ENCODE results near the gene KLF7.

Gene KLF7

GRCh38 chr2:207072571-207072970 is 93.2 kb downstream of the KLF7 start:
- Histone ChIP-seq H3K4me3 (no peak overlapping the region), H3K27me3 (no peaks in the 10 kb centered on the region), H3K36me3 (peaks cover 0 to 4% (median 0%) of the 10 kb centered on the region in 3 donors), H3K4me1 (peaks cover 0 to 25% (median 6%) of the 10 kb centered on the region in 4 donors), H3K27ac (no peak overlapping the region), H3K9me3 (no peaks in the 10 kb centered on the region)
- DNase-seq: no peak
- TF ChIP-seq, protein P1, sequence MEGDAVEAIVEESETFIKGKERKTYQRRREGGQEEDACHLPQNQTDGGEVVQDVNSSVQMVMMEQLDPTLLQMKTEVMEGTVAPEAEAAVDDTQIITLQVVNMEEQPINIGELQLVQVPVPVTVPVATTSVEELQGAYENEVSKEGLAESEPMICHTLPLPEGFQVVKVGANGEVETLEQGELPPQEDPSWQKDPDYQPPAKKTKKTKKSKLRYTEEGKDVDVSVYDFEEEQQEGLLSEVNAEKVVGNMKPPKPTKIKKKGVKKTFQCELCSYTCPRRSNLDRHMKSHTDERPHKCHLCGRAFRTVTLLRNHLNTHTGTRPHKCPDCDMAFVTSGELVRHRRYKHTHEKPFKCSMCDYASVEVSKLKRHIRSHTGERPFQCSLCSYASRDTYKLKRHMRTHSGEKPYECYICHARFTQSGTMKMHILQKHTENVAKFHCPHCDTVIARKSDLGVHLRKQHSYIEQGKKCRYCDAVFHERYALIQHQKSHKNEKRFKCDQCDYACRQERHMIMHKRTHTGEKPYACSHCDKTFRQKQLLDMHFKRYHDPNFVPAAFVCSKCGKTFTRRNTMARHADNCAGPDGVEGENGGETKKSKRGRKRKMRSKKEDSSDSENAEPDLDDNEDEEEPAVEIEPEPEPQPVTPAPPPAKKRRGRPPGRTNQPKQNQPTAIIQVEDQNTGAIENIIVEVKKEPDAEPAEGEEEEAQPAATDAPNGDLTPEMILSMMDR (IDR thresholded peaks at IDR 0.05): no peak
- intact Hi-C loops (cut with DNase I; ENCODE audit: low total_unique reads): no loop called here

DNA sequence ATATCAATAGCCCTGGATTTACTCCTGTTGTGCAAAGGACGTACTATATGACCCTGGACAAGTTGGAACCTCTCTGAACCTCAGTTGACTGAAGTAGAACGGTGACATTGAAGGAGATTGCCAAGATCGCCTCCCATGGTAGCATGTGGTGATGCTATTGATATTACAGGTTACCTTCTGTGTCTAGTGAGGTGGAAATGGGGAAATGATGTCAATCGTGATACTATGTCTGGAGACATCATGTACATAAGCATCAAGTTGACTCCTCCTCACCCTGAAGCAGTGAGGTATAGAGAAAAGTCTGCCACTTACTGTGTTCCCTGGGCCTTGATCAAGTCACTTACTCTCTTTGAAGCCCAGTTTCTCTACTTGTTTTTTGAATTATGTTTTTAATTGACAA is 93.9 kb downstream of the KLF7 start:
- intact Hi-C loops (cut with DNase I; ENCODE audit: low total_unique reads): no loop called here
- no peak for DNase-seq
- Histone ChIP-seq H3K4me1 (peaks cover 0 to 27% (median 8%) of the 10 kb centered on the region in 4 donors), H3K36me3 (no peaks in the 10 kb centered on the region), H3K4me3 (no peak overlapping the region), H3K27ac (no peak overlapping the region), H3K9me3 (no peaks in the 10 kb centered on the region), H3K27me3 (no peaks in the 10 kb centered on the region)
- TF ChIP-seq, protein P1 (IDR thresholded peaks at IDR 0.05): no peak

DNA sequence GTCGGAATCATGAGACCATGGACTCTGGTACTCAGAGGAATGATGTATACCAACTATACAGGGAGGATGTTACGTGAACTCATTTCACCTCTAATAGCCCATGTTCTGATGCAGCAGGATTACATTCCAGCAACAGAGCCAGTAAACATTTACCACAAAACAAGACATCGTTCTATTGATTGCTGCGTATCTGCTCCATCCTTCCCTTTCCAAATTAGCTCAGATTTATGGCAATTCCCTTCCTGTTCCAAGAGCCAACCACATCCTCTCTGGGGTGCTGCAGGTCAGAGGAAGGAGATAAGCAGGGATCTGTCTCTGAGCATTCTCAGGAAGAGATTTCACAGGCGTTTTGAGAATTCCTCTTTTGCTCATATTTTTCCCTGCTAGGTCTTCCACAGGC is 98.3 kb downstream of the KLF7 start:
- Histone ChIP-seq H3K27ac (no peak overlapping the region), H3K9me3 (no peaks in the 10 kb centered on the region), H3K36me3 (no peaks in the 10 kb centered on the region), H3K27me3 (no peaks in the 10 kb centered on the region), H3K4me1 (peaks cover 0 to 13% (median 6%) of the 10 kb centered on the region in 4 donors), H3K4me3 (no peak overlapping the region)
- TF ChIP-seq, protein P1 (IDR thresholded peaks at IDR 0.05): no peak
- DNase-seq: no peak
- intact Hi-C loops (cut with DNase I; ENCODE audit: low total_unique reads): no loop called here

- no peaks in the 10 kb centered on the region for H3K36me3 ChIP-seq
- no peak overlapping the region for H3K27ac ChIP-seq
- no peaks in the 10 kb centered on the region for H3K27me3 ChIP-seq
- no peak overlapping the region for H3K4me3 ChIP-seq
- peaks cover 0 to 13% (median 6%) of the 10 kb centered on the region in 4 donors for H3K4me1 ChIP-seq
- TF ChIP-seq, protein P1 (IDR thresholded peaks at IDR 0.05): no peak
- intact Hi-C loops (cut with DNase I; ENCODE audit: low total_unique reads): no loop called here
- DNase-seq: no peak
- H3K9me3 ChIP-seq: no peaks in the 10 kb centered on the region
Measured at GRCh38 chr2:207066791-207067460, 98.8 kb downstream of the KLF7 start.

DNA sequence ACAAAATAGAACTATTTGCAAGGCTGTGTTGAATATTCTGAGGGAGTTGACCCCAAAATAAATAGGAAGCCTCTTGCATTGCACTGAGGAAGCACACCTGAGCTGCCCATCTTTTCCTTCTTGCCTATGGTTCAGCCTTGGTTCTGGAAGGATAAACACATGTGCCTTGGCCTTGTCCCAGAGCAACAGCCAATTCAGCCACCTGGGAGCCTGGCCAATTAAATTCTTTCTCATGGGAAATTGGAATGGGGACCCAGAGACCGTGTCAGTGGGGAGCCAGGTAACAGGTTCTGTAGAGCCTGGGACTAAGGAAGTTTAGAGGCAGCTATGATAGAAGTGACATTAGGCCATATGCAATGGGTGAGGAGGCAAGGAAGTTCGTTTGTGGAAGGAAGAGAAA is 99.6 kb downstream of the KLF7 start:
- Histone ChIP-seq H3K9me3 (no peaks in the 10 kb centered on the region), H3K4me3 (no peak overlapping the region), H3K36me3 (no peaks in the 10 kb centered on the region), H3K27me3 (no peaks in the 10 kb centered on the region), H3K27ac (no peak overlapping the region), H3K4me1 (peaks cover 0 to 13% (median 6%) of the 10 kb centered on the region in 4 donors)
- TF ChIP-seq, protein P1 (IDR thresholded peaks at IDR 0.05): no peak
- intact Hi-C loops (cut with DNase I; ENCODE audit: low total_unique reads): no loop called here
- no peak for DNase-seq
